GM19438 (cell line): ENCODE results near the gene GCNT2.
"Not testable (repeated sequence)": the region's sequence is repeated elsewhere in the genome, so short reads cannot be mapped to it uniquely, and the experiment has no call there.

Source experiments
- ATAC-seq: cut with Tn5 transposase; IDR thresholded peaks from one replicate; pipeline ENCODE4 v1.9.1; 2021; ENCODE audit warnings: low read depth; ENCODE audit not compliant: unreplicated experiment

GCNT2 gene

GRCh38 chr6:10543488-10543887 lies 22.3 kb downstream of the GCNT2 start:
- ATAC-seq: no peak

GRCh38 chr6:10545482-10545881 lies 24.3 kb downstream of the GCNT2 start:
- ATAC-seq: no peak

- no peak for ATAC-seq
These were observed 26.7 kb downstream of the GCNT2 start for GRCh38 chr6:10547809-10548208.

GRCh38 chr6:10550764-10551163 lies 29.6 kb downstream of the GCNT2 start:
- no peak for ATAC-seq

- no peak for ATAC-seq
These were observed 31.2 kb downstream of the GCNT2 start for GRCh38 chr6:10552270-10552810.

- no peak for ATAC-seq
These were observed 32.7 kb downstream of the GCNT2 start for GRCh38 chr6:10553871-10554270.

- no peak for ATAC-seq
These were observed 33.7 kb downstream of the GCNT2 start for GRCh38 chr6:10554826-10555225.

GRCh38 chr6:10555625-10556309 lies 34.6 kb downstream of the GCNT2 start:
- ATAC-seq: no peak

GRCh38 chr6:10556589-10556988 lies 35.4 kb downstream of the GCNT2 start:
- ATAC-seq: no peak

- no peak for ATAC-seq
These were observed 35.8 kb downstream of the GCNT2 start for GRCh38 chr6:10556992-10557391.

- ATAC-seq: no peak
These were observed 36.8 kb downstream of the GCNT2 start for GRCh38 chr6:10557913-10558312.

- ATAC-seq: no peak
These were observed 37.4 kb downstream of the GCNT2 start for GRCh38 chr6:10558565-10558964.

GRCh38 chr6:10559522-10560152 lies 38.5 kb downstream of the GCNT2 start:
- ATAC-seq: no peak

- ATAC-seq: no peak
These were observed 40.6 kb downstream of the GCNT2 start for GRCh38 chr6:10561611-10562199.

GRCh38 chr6:10564975-10565673 lies 44.0 kb downstream of the GCNT2 start:
- no peak for ATAC-seq

GRCh38 chr6:10565913-10566312 lies 44.8 kb downstream of the GCNT2 start:
- no peak for ATAC-seq

GRCh38 chr6:10567256-10568026 lies 46.3 kb downstream of the GCNT2 start:
- no peak for ATAC-seq

GRCh38 chr6:10569392-10570127 lies 48.4 kb downstream of the GCNT2 start:
- no peak for ATAC-seq

GRCh38 chr6:10575519-10575918 lies 54.4 kb downstream of the GCNT2 start:
- not testable (repeated sequence) for ATAC-seq

GRCh38 chr6:10576226-10576625 lies 55.1 kb downstream of the GCNT2 start:
- ATAC-seq: no peak
